HCT116 (cell line): ENCODE measurements around the gene ADGRD1. TPM values are rescaled to one million over a fixed set of nuclear protein-coding genes. Genes with fewer than 3 reads are reported as not detected.
"Not testable (repeated sequence)": the region's sequence is repeated elsewhere in the genome, so short reads cannot be mapped to it uniquely, and the experiment has no call there.

Experiments used
- ATAC-seq: fragments of 200-7000 bp; cut with Tn5 transposase; 2 replicates; pipeline ENCODE4 v1.9.1; 2020; ENCODE audit warnings: mild to moderate bottlenecking, moderate library complexity
- BruUV-seq: library from RNA; stranded (reverse); fragments of 400-500 nt; replicated peaks from 2 replicates; lab custom pipeline; 2021; lab: Mats Ljungman, UMichigan
- CTCF ChIA-PET: fragments of 300-600 bp; sonication (Branson Sonifier 250); formaldehyde crosslinking; loops from one replicate; lab custom pipeline; 2021; ENCODE audit warnings: antibody characterized with exemption; lab: Charles Lee
- POLR2A ChIA-PET: fragments of 300-600, 350-600 bp; sonication (Branson Sonifier 250); formaldehyde crosslinking; loops from one replicate; lab custom pipeline; 2021; ENCODE audit warnings: antibody characterized with exemption; lab: Charles Lee
- RAD21 ChIA-PET, 2 experiments: fragments of 300-600 bp; sonication (Branson Sonifier 250); formaldehyde crosslinking; loops; one replicate each; lab custom pipeline; 2023; ENCODE audit warnings: low total read pairs in 2 of 2; ENCODE audit not compliant: uncharacterized antibody in 2 of 2, unreplicated experiment in 2 of 2, low non-redundant PET in 1 of 2; lab: Charles Lee
- DNase-seq: peaks from one replicate; pipeline ENCODE4 v3.0.0-alpha.2; 2010; ENCODE audit warnings: low read depth, low spot score
- H2AFZ ChIP-seq: fragments of 200-600 bp; shearing (Covaris generic), sonication (generic); 2 replicates; pipeline ENCODE4 v1.6.1; 2017; ENCODE audit warnings: low read depth, mixed run types, mixed read lengths, antibody characterized with exemption, low read length; ENCODE audit not compliant: poor library complexity, severe bottlenecking
- H3K27ac ChIP-seq: 2 replicates; pipeline ENCODE4 v1.5.1; 2012; ENCODE audit warnings: low read depth, low read length
- H3K27me3 ChIP-seq: fragments of 200-600 bp; sonication (generic); 2 replicates; pipeline ENCODE4 v1.6.1; 2016; ENCODE audit warnings: mixed run types, low read length, mixed read lengths; ENCODE audit not compliant: insufficient read depth
- H3K36me3 ChIP-seq, 2 experiments: fragments of 200-500 bp in 1 of 2; fragments of 200-600 bp in 1 of 2; sonication (Bioruptor generic) in 1 of 2; sonication (generic) in 1 of 2; 2 replicates each; pipeline versions ENCODE4 v1.5.1 to v1.6.1; 2014 to 2016; ENCODE audit warnings: low read length in 2 of 2, inconsistent platforms in 1 of 2, mixed read lengths in 1 of 2, mixed run types in 1 of 2; ENCODE audit not compliant: insufficient read depth in 2 of 2, control insufficient read depth in 1 of 2
- H3K4me1 ChIP-seq, 2 experiments: fragments of 200-600 bp in 1 of 2; sonication (generic) in 1 of 2; 2 replicates each; pipeline versions ENCODE4 v1.5.1 to v1.6.1; 2012 to 2017; ENCODE audit warnings: low read length in 2 of 2, inconsistent platforms in 1 of 2, mild to moderate bottlenecking in 1 of 2, mixed read lengths in 1 of 2, mixed run types in 1 of 2, moderate library complexity in 1 of 2; ENCODE audit not compliant: insufficient read depth in 2 of 2, control insufficient read depth in 1 of 2
- H3K4me2 ChIP-seq: fragments of 200-600 bp; sonication (generic); 2 replicates; pipeline ENCODE4 v1.6.1; 2017; ENCODE audit warnings: mixed run types, low read length, mixed read lengths
- H3K4me3 ChIP-seq, 2 experiments: fragments of 200-600 bp in 1 of 2; sonication (generic) in 1 of 2; replicated peaks in 1 of 2; 2 replicates each; pipeline ENCODE4 v1.5.1; 2011 to 2016; ENCODE audit warnings: low read length in 2 of 2, control low read depth in 1 of 2, low read depth in 1 of 2, mild to moderate bottlenecking in 1 of 2, mixed read lengths in 1 of 2, mixed run types in 1 of 2
- H3K79me2 ChIP-seq: fragments of 200-600 bp; sonication (generic); 2 replicates; pipeline ENCODE4 v1.6.1; 2017; ENCODE audit warnings: mild to moderate bottlenecking, mixed run types, low read length, moderate library complexity, mixed read lengths; ENCODE audit not compliant: insufficient read depth
- H3K9ac ChIP-seq: fragments of 200-600 bp; sonication (generic); 2 replicates; pipeline ENCODE4 v1.6.1; 2016; ENCODE audit warnings: low read length, mixed read lengths
- H3K9me2 ChIP-seq: fragments of 200-600 bp; sonication (generic), shearing (Covaris generic); 2 replicates; pipeline ENCODE4 v1.6.1; 2017; ENCODE audit warnings: mixed run types, mild to moderate bottlenecking, moderate library complexity; ENCODE audit not compliant: insufficient read depth
- H3K9me3 ChIP-seq, 2 experiments: fragments of 200-500 bp in 1 of 2; fragments of 200-600 bp in 1 of 2; sonication (Bioruptor generic) in 1 of 2; sonication (generic) in 1 of 2; 2 replicates each; pipeline ENCODE4 v1.6.1; 2014 to 2017; ENCODE audit warnings: low read length in 2 of 2, mixed read lengths in 2 of 2, inconsistent platforms in 1 of 2, low read depth in 1 of 2, mild to moderate bottlenecking in 1 of 2, mixed run types in 1 of 2, moderate library complexity in 1 of 2; ENCODE audit not compliant: control insufficient read depth in 1 of 2, insufficient read depth in 1 of 2
- H4K20me1 ChIP-seq: fragments of 200-600 bp; sonication (generic), shearing (Covaris generic); 2 replicates; pipeline ENCODE4 v1.6.1; 2017; ENCODE audit warnings: mixed run types, mild to moderate bottlenecking, moderate library complexity; ENCODE audit not compliant: insufficient read depth
- CEBPB ChIP-seq: IDR thresholded peaks from 2 replicates; pipeline ENCODE4 v1.6.1; 2012; ENCODE audit warnings: low read depth
- EGR1 ChIP-seq: IDR thresholded peaks from 2 replicates; pipeline ENCODE4 v1.6.1; 2012; ENCODE audit warnings: low read depth
- EZH2 ChIP-seq: fragments of 200-600 bp; sonication (generic); IDR thresholded peaks from 2 replicates; pipeline ENCODE4 v1.6.1; 2017; ENCODE audit warnings: antibody characterized with exemption, mixed run types
- EZH2phosphoT487 ChIP-seq: fragments of 200-600 bp; IDR thresholded peaks from 2 replicates; pipeline ENCODE4 v1.6.1; 2018; ENCODE audit warnings: antibody characterized with exemption, borderline replicate concordance
- FOSL1 ChIP-seq: IDR thresholded peaks from 2 replicates; pipeline ENCODE4 v1.6.1; 2012; ENCODE audit warnings: low read depth
- JUND ChIP-seq: IDR thresholded peaks from 2 replicates; pipeline ENCODE4 v1.6.1; 2012
- POLR2A ChIP-seq: IDR thresholded peaks from 2 replicates; pipeline ENCODE4 v1.7.0; 2011; ENCODE audit warnings: borderline replicate concordance; ENCODE audit not compliant: insufficient read depth, insufficient read length; ENCODE audit errors: extremely low read depth
- POLR2AphosphoS5 ChIP-seq: IDR thresholded peaks from 2 replicates; pipeline ENCODE4 v1.6.1; 2011; ENCODE audit warnings: mild to moderate bottlenecking, low read depth, low read length, moderate library complexity
- RAD21 ChIP-seq: IDR thresholded peaks from 2 replicates; pipeline ENCODE4 v1.6.1; 2012; ENCODE audit warnings: low read depth, mild to moderate bottlenecking
- SP1 ChIP-seq: IDR thresholded peaks from 2 replicates; pipeline ENCODE4 v1.6.1; 2012; ENCODE audit warnings: low read depth
- SRF ChIP-seq: IDR thresholded peaks from 2 replicates; pipeline ENCODE4 v1.6.1; 2012; ENCODE audit warnings: low read depth
- TCF7L2 ChIP-seq: IDR thresholded peaks from 2 replicates; pipeline ENCODE4 v1.7.0; 2011; ENCODE audit warnings: borderline replicate concordance, inconsistent platforms; ENCODE audit not compliant: insufficient read depth, insufficient read length; ENCODE audit errors: extremely low read depth
- YY1 ChIP-seq: IDR thresholded peaks from 2 replicates; pipeline ENCODE4 v1.6.1; 2011; ENCODE audit warnings: low read length, low read depth, moderate library complexity, mild to moderate bottlenecking; ENCODE audit not compliant: insufficient replicate concordance; ENCODE audit errors: extremely low read depth
- ZNF274 ChIP-seq: fragments of 200-500 bp; sonication (Bioruptor generic); IDR thresholded peaks from 2 replicates; pipeline ENCODE4 v1.6.1; 2014; ENCODE audit warnings: mild to moderate bottlenecking, low read depth, low read length, inconsistent platforms
- intact Hi-C: fragments of 100-400 bp; cut with micrococcal nuclease; formaldehyde crosslinking; loops from 2 replicates; pipeline ENCODE4 v1.10.0; 2022
- total RNA-seq: library from RNA; stranded (reverse); gene quantifications from one replicate; pipeline ENCODE4 v1.2.1, GENCODE V29; 2021; ENCODE audit not compliant: unreplicated experiment
- TF ChIP-seq, protein P1 (sequence below): IDR thresholded peaks from 2 replicates; pipeline ENCODE4 v1.6.1; 2011; ENCODE audit warnings: mild to moderate bottlenecking, low read length, moderate library complexity; ENCODE audit not compliant: insufficient replicate concordance; ENCODE audit errors: extremely low read depth
- TF ChIP-seq, protein P2 (sequence below), 3 experiments: fragments of 200-600 bp in 1 of 3; sonication (generic) in 1 of 3; IDR thresholded peaks in 2 of 3; conservative IDR thresholded peaks in 1 of 3; 2 replicates each; pipeline ENCODE4 v1.5.1; 2012 to 2017; ENCODE audit warnings: low read depth in 2 of 3, low read length in 2 of 3, antibody characterized with exemption in 1 of 3, borderline replicate concordance in 1 of 3, control low read depth in 1 of 3, mild to moderate bottlenecking in 1 of 3, mixed read lengths in 1 of 3, mixed run types in 1 of 3, moderate library complexity in 1 of 3; ENCODE audit not compliant: insufficient read depth in 1 of 3
- TF ChIP-seq, protein P3 (sequence below): IDR thresholded peaks from 2 replicates; pipeline ENCODE4 v1.6.1; 2012
- TF ChIP-seq, protein P4 (sequence below): IDR thresholded peaks from 2 replicates; pipeline ENCODE4 v1.6.1; 2012

Gene ADGRD1
- total RNA-seq, 1 experiment from 2014 or later: 0.44 TPM

DNA sequence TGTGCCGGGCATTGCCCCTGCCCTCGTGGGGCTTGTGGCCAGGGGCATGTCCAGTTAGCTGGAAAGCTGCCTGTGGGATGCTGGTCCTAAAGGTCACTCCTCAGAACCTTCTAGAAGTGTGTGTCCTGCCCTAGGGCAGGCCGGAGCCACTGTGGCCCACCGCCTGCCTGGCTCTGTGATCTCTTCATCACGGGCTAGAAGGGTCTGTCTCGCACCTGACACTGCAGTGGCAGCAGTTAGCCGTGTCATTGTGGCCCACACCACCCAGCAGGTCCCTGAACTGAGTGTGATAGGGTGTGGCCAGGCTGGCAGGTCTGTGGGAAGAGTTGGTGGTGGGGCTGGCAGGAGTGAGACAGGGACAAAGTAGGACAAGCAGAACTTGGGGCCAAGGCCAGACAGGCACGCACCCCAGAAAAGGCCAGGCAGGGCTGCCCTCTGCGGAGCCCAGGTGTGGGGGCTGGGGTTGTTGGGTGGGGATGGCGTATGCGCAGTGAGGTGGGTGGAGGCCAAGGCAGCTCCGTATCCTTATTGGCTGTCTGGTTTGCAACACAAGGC is 41.2 kb downstream of the ADGRD1 start:
- Histone ChIP-seq H3K9ac (no peak overlapping the region), H2AFZ (no peak overlapping the region), H3K36me3 (no peaks in the 10 kb centered on the region), H3K4me1 (no peaks in the 10 kb centered on the region), H3K9me3 (no peaks in the 10 kb centered on the region), H4K20me1 (no peaks in the 10 kb centered on the region), H3K27me3 (peaks cover 9% of the 10 kb centered on the region; the same call in 1 of the 2 replicates), H3K4me2 (no peak overlapping the region), H3K4me3 (no peak overlapping the region), H3K79me2 (no peaks in the 10 kb centered on the region), H3K9me2 (no peaks in the 10 kb centered on the region), H3K27ac (no peak overlapping the region)
- intact Hi-C loops: no loop called here
- no TSS peak for BruUV-seq
- POLR2A ChIA-PET: no interaction called here
- CTCF ChIA-PET: no interaction called here
- RAD21 ChIA-PET: no interaction called here
- TF ChIP-seq ZNF274 (no peak), EZH2 (no peak), RAD21 (no peak), TCF7L2 (no peak), FOSL1 (no peak), SRF (no peak), YY1 (no peak), CEBPB (no peak), JUND (no peak), POLR2A (no peak), POLR2AphosphoS5 (no peak), EGR1 (no peak), EZH2phosphoT487 (no peak), SP1 (no peak)
- TF ChIP-seq, protein P1, sequence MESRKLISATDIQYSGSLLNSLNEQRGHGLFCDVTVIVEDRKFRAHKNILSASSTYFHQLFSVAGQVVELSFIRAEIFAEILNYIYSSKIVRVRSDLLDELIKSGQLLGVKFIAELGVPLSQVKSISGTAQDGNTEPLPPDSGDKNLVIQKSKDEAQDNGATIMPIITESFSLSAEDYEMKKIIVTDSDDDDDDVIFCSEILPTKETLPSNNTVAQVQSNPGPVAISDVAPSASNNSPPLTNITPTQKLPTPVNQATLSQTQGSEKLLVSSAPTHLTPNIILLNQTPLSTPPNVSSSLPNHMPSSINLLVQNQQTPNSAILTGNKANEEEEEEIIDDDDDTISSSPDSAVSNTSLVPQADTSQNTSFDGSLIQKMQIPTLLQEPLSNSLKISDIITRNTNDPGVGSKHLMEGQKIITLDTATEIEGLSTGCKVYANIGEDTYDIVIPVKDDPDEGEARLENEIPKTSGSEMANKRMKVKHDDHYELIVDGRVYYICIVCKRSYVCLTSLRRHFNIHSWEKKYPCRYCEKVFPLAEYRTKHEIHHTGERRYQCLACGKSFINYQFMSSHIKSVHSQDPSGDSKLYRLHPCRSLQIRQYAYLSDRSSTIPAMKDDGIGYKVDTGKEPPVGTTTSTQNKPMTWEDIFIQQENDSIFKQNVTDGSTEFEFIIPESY: no peak
- TF ChIP-seq, protein P2, sequence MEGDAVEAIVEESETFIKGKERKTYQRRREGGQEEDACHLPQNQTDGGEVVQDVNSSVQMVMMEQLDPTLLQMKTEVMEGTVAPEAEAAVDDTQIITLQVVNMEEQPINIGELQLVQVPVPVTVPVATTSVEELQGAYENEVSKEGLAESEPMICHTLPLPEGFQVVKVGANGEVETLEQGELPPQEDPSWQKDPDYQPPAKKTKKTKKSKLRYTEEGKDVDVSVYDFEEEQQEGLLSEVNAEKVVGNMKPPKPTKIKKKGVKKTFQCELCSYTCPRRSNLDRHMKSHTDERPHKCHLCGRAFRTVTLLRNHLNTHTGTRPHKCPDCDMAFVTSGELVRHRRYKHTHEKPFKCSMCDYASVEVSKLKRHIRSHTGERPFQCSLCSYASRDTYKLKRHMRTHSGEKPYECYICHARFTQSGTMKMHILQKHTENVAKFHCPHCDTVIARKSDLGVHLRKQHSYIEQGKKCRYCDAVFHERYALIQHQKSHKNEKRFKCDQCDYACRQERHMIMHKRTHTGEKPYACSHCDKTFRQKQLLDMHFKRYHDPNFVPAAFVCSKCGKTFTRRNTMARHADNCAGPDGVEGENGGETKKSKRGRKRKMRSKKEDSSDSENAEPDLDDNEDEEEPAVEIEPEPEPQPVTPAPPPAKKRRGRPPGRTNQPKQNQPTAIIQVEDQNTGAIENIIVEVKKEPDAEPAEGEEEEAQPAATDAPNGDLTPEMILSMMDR (IDR thresholded peaks at IDR 0.05 in 2 of 3, conservative IDR thresholded peaks at IDR 0.05 in 1 of 3; ENCODE audit: borderline replicate concordance in 1 of 3, insufficient read depth in 1 of 3, low read depth in 2 of 3, low read length in 2 of 3): no peak
- TF ChIP-seq, protein P3, sequence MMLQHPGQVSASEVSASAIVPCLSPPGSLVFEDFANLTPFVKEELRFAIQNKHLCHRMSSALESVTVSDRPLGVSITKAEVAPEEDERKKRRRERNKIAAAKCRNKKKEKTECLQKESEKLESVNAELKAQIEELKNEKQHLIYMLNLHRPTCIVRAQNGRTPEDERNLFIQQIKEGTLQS: no peak
- TF ChIP-seq, protein P4, sequence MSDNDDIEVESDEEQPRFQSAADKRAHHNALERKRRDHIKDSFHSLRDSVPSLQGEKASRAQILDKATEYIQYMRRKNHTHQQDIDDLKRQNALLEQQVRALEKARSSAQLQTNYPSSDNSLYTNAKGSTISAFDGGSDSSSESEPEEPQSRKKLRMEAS: no peak
- DNase-seq (no peak), ATAC-seq (no peak)

DNA sequence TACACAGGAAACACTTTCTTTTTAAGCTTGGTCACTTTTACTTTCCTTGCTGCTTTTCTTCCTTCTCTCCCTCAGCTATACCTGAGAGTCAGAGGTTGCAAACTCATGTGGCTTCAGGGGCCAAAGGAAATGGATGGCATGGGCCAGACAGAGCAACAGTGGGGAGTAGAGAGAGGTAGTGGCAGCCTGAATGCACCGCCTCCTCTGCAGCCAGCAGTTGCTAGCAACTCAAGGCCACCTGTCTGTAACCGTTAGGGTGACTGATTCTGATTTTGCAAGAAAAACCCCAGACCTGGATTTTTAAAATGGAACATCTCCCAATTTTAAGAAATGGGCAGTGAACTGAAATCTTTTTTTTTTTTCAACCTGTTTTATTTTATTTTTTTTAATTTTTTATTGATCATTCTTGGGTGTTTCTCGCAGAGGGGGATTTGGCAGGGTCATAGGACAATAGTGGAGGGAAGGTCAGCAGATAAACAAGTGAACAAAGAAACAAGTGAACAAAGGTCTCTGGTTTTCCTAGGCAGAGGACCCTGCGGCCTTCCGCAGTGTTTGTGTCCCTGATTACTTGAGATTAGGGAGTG is 41.8 kb downstream of the ADGRD1 start:
- CTCF ChIA-PET, DNase-seq, H3K27ac ChIP-seq, H3K9ac ChIP-seq, H3K4me3 ChIP-seq, RAD21 ChIA-PET, H2AFZ ChIP-seq, H3K9me3 ChIP-seq, ATAC-seq, H3K27me3 ChIP-seq, POLR2A ChIA-PET, H3K4me1 ChIP-seq, H3K36me3 ChIP-seq, intact Hi-C loops, H4K20me1 ChIP-seq, H3K9me2 ChIP-seq, BruUV-seq, H3K4me2 ChIP-seq, H3K79me2 ChIP-seq: not testable (repeated sequence)
